Fibroblast of lung (primary cell): Measurements from ENCODE around the gene NACAD. TPM values are rescaled to one million over a fixed set of nuclear protein-coding genes. Genes with fewer than 3 reads are reported as not detected.

Source experiments
- DNase-seq, 2 donors: peaks; one replicate each; pipeline versions ENCODE4 v3.0.0 to v3.0.0-alpha.2; 2010; ENCODE audit warnings: low read depth in 2 of 2
- H2AFZ ChIP-seq: 2 replicates; pipeline ENCODE4 v1.5.1; 2012; ENCODE audit warnings: low read length, control low read depth, inconsistent platforms
- H3K27ac ChIP-seq: 2 replicates; pipeline ENCODE4 v1.5.1; 2011; ENCODE audit warnings: low read length, control low read depth; ENCODE audit not compliant: insufficient read depth
- H3K27me3 ChIP-seq: 2 replicates; pipeline ENCODE4 v1.5.1; 2011; ENCODE audit warnings: mild to moderate bottlenecking, low read length; ENCODE audit not compliant: control insufficient read depth, insufficient read depth
- H3K36me3 ChIP-seq: 2 replicates; pipeline ENCODE4 v1.5.1; 2011; ENCODE audit warnings: low read length; ENCODE audit not compliant: control insufficient read depth, insufficient read depth
- H3K4me1 ChIP-seq: 2 replicates; pipeline ENCODE4 v1.5.1; 2011; ENCODE audit warnings: low read length; ENCODE audit not compliant: control insufficient read depth, insufficient read depth; ENCODE audit errors: extremely low read depth
- H3K4me2 ChIP-seq: 2 replicates; pipeline ENCODE4 v1.5.1; 2011; ENCODE audit warnings: low read length, control low read depth; ENCODE audit not compliant: insufficient read depth; ENCODE audit errors: extremely low read depth
- H3K4me3 ChIP-seq, 4 experiments: fragments of 200-600 bp in 1 of 4; sonication (generic) in 1 of 4; replicated peaks in 1 of 4; 2 replicates each; pipeline ENCODE4 v1.5.1; 2011 to 2016; ENCODE audit warnings: low read length in 4 of 4, low read depth in 3 of 4, mild to moderate bottlenecking in 3 of 4, control low read depth in 2 of 4, inconsistent platforms in 1 of 4, mixed read lengths in 1 of 4; ENCODE audit not compliant: insufficient read depth in 1 of 4; ENCODE audit errors: control extremely low read depth in 1 of 4
- H3K79me2 ChIP-seq: 2 replicates; pipeline ENCODE4 v1.5.1; 2012; ENCODE audit warnings: mild to moderate bottlenecking, low read length, inconsistent platforms; ENCODE audit not compliant: control insufficient read depth, insufficient read depth
- H3K9ac ChIP-seq: 2 replicates; pipeline ENCODE4 v1.5.1; 2011; ENCODE audit warnings: mild to moderate bottlenecking, low read length, control low read depth; ENCODE audit not compliant: insufficient read depth
- H3K9me3 ChIP-seq: 2 replicates; pipeline ENCODE4 v1.5.1; 2012; ENCODE audit warnings: low read depth, low read length; ENCODE audit not compliant: control insufficient read depth, insufficient read depth
- H4K20me1 ChIP-seq: 2 replicates; pipeline ENCODE4 v1.5.1; 2011; ENCODE audit warnings: low read length; ENCODE audit not compliant: control insufficient read depth, insufficient read depth; ENCODE audit errors: extremely low read depth
- CTCF ChIP-seq, 2 donors: IDR thresholded peaks in 1 of 2; conservative IDR thresholded peaks in 1 of 2; 1 replicate in 1 of 2; 2 replicates in 1 of 2; pipeline ENCODE4 v1.5.1; 2011 to 2012; ENCODE audit warnings: low read length in 2 of 2, control low read depth in 1 of 2, inconsistent platforms in 1 of 2, low read depth in 1 of 2, mild to moderate bottlenecking in 1 of 2
- EZH2 ChIP-seq: IDR thresholded peaks from 2 replicates; pipeline ENCODE4 v1.5.1; 2012; ENCODE audit warnings: low read length, control low read depth, mild to moderate bottlenecking; ENCODE audit errors: missing control alignments
- polyA plus RNA-seq, 2 donors: library from polyadenylated mRNA; depleted of rRNA in 1 of 2; stranded (reverse) in 1 of 2; unstranded in 1 of 2; fragments of >200 nt; gene quantifications; 2 replicates each; pipeline ENCODE4 v1.2.1, GENCODE V29; 2011 to 2012; ENCODE audit warnings: missing spikeins in 1 of 2
- total RNA-seq: library from RNA; depleted of rRNA; stranded (reverse); fragments of >200 nt; gene quantifications from 2 replicates; pipeline ENCODE4 v1.2.1, GENCODE V29; 2014

Gene NACAD
- total and polyA plus RNA-seq, 2 donors (not counting 1 experiment from before 2014, with no cell fraction given): 0.41 to 2.8 TPM

GRCh38 chr7:45123913-45124710 is 35.3 kb upstream of the NACAD start:
- Histone ChIP-seq H3K9ac (no peak overlapping the region), H3K9me3 (no peaks in the 10 kb centered on the region), H3K79me2 (no peaks in the 10 kb centered on the region), H4K20me1 (no peaks in the 10 kb centered on the region), H3K36me3 (no peaks in the 10 kb centered on the region), H3K4me3 (no peak overlapping the region), H3K27me3 (no peaks in the 10 kb centered on the region), H3K4me2 (no peak overlapping the region), H2AFZ (no peak overlapping the region), H3K27ac (no peak overlapping the region), H3K4me1 (no peaks in the 10 kb centered on the region)
- TF ChIP-seq EZH2: no peak
- TF ChIP-seq CTCF (conservative IDR thresholded peaks at IDR 0.05 in 1 of 2, IDR thresholded peaks at IDR 0.05 in 1 of 2; ENCODE audit: low read depth in 1 of 2, low read length in 2 of 2): no peak
- DNase-seq: no peak

GRCh38 chr7:45122975-45123860 is 34.4 kb upstream of the NACAD start:
- H3K36me3 ChIP-seq: no peaks in the 10 kb centered on the region
- DNase-seq: no peak
- H4K20me1 ChIP-seq: no peaks in the 10 kb centered on the region
- no peak overlapping the region for H3K4me2 ChIP-seq
- H3K4me3 ChIP-seq: no peak overlapping the region
- H3K9ac ChIP-seq: no peak overlapping the region
- no peak overlapping the region for H3K27ac ChIP-seq
- H3K4me1 ChIP-seq: no peaks in the 10 kb centered on the region
- H3K9me3 ChIP-seq: no peaks in the 10 kb centered on the region
- H3K27me3 ChIP-seq: no peaks in the 10 kb centered on the region
- no peak overlapping the region for H2AFZ ChIP-seq
- TF ChIP-seq CTCF (conservative IDR thresholded peaks at IDR 0.05 in 1 of 2, IDR thresholded peaks at IDR 0.05 in 1 of 2; ENCODE audit: low read depth in 1 of 2, low read length in 2 of 2): no peak
- TF ChIP-seq EZH2: no peak
- H3K79me2 ChIP-seq: no peaks in the 10 kb centered on the region

GRCh38 chr7:45119550-45119949 is 30.8 kb upstream of the NACAD start:
- Histone ChIP-seq H3K4me2 (no peak overlapping the region), H3K9ac (no peak overlapping the region), H3K4me1 (no peaks in the 10 kb centered on the region), H3K9me3 (no peaks in the 10 kb centered on the region), H4K20me1 (no peaks in the 10 kb centered on the region), H3K27me3 (peaks cover 7% of the 10 kb centered on the region), H3K36me3 (no peaks in the 10 kb centered on the region), H3K27ac (no peak overlapping the region), H2AFZ (no peak overlapping the region), H3K4me3 (no peak overlapping the region), H3K79me2 (no peaks in the 10 kb centered on the region)
- TF ChIP-seq EZH2 (no peak), CTCF (conservative IDR thresholded peaks at IDR 0.05 in 1 of 2, IDR thresholded peaks at IDR 0.05 in 1 of 2; ENCODE audit: low read depth in 1 of 2, low read length in 2 of 2) (no peak)
- DNase-seq: no peak
